Retinal pigment epithelial cell (primary cell): ENCODE measurements around the gene MAP2K7.
"Not testable (repeated sequence)": the region's sequence is repeated elsewhere in the genome, so short reads cannot be mapped to it uniquely, and the experiment has no call there.

ENCODE experiments used
- DNase-seq: peaks from one replicate; pipeline ENCODE4 v3.0.0-alpha.2; 2010; ENCODE audit warnings: low read depth
- H3K4me3 ChIP-seq: 2 replicates; pipeline ENCODE4 v1.5.1; 2011; ENCODE audit warnings: mild to moderate bottlenecking, low read length, control low read depth, moderate library complexity
- TF ChIP-seq, protein P1 (sequence below): conservative IDR thresholded peaks from 2 replicates; pipeline ENCODE4 v1.5.1; 2011; ENCODE audit warnings: low read depth, low read length, control low read depth, inconsistent platforms

The MAP2K7 gene

DNA sequence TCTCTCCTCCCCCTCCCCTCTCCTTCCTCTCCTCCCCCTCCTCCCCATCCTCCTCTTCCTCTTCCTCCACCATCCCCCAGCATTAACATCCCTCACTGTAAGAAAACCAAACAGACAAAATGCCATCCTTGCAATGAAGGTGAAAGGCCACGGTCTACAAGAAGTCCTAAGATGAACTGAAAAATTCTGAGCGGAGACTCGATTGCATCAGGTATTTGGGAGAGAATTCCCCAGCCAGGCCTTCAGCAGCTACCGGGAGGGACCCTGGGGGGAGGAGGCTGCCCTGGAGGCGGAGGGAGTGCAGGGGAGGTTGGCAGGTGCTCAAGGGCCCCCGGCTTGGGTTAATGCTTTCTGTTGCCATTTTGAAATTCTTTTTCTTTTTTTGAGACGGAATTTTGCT lies 49.9 kb downstream of the MAP2K7 start:
- no peak overlapping the region for H3K4me3 ChIP-seq
- TF ChIP-seq, protein P1, sequence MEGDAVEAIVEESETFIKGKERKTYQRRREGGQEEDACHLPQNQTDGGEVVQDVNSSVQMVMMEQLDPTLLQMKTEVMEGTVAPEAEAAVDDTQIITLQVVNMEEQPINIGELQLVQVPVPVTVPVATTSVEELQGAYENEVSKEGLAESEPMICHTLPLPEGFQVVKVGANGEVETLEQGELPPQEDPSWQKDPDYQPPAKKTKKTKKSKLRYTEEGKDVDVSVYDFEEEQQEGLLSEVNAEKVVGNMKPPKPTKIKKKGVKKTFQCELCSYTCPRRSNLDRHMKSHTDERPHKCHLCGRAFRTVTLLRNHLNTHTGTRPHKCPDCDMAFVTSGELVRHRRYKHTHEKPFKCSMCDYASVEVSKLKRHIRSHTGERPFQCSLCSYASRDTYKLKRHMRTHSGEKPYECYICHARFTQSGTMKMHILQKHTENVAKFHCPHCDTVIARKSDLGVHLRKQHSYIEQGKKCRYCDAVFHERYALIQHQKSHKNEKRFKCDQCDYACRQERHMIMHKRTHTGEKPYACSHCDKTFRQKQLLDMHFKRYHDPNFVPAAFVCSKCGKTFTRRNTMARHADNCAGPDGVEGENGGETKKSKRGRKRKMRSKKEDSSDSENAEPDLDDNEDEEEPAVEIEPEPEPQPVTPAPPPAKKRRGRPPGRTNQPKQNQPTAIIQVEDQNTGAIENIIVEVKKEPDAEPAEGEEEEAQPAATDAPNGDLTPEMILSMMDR = no peak
- DNase-seq = no peak

DNA sequence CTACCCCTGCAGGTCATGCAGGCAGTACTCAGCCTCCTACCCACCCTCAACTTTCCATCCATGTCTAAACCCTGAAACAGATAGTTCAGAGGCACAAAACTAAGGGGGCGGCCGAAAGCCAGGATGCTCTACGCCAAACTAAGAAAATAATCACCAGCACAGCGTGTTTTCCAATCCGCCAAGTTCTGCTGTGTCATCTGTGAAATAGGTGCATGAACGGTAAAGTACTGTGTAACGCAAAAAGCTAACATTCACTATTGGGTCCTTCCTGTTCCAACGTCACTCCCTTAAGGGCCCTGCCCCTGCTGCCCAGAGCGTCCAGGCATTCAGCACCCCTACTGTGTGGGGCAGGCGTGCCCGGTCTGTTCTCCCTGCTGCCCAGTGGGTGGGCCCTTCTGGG lies 52.0 kb downstream of the MAP2K7 start:
- DNase-seq = no peak
- TF ChIP-seq, protein P1 = no peak
- H3K4me3 ChIP-seq = no peak overlapping the region

DNA sequence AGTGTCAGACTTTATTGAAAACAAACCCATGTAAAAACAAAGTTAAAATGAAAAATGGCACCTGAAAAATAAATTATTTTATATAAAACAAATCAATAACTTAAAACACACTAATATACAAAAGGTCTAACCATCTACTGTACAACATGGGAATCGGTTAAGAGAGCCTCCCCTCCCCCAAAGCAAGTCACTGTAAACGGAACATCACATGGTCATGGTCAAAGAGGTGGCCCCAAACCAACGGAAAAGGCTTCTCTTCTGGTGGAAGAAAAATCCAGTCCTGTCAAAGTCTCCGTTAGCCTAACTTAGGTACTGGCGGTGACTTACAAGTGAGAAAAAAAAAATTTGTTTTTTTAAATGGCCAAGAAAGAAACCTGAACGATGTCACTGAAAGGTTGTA lies 55.5 kb downstream of the MAP2K7 start:
- TF ChIP-seq, protein P1 = no peak
- no peak for DNase-seq
- no peak overlapping the region for H3K4me3 ChIP-seq

GRCh38 chr19:7961082-7961481 lies 57.4 kb downstream of the MAP2K7 start:
- not testable (repeated sequence) for DNase-seq, H3K4me3 ChIP-seq

DNA sequence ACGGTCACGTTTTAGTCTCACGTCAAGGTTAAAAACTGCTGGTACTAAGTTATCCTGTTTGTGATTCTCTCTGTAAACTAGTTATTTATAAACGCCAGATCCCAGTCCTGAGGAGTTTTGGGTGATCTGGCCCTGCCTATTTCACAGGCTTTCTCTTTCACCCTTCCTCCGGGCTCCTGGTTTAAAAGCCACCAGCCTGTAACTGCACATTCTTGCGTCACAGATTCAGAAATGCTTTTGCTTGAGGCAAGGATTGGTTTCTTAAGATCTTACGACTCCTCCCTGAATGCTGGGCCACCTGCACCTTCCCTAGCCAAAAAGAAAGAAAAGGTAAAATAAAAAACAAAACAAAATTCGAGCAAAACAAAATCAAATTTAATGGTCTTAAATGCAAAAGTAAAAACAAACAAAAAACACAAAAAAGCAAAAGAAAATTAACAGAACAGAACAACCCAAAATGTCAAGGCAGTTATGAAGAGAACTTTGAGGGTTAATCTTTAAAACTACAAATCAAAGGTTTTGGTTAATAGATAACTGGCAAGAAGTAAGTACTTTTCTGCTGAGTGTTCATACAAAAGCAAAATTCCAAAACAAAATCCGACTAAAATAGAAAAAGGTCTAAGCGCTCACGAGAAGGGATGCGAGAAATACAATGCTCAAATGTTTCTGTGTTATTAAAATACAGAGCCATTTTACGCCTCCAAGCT lies 58.4 kb downstream of the MAP2K7 start:
- TF ChIP-seq, protein P1 = no peak
- H3K4me3 ChIP-seq = no peak overlapping the region
- no peak for DNase-seq

DNA sequence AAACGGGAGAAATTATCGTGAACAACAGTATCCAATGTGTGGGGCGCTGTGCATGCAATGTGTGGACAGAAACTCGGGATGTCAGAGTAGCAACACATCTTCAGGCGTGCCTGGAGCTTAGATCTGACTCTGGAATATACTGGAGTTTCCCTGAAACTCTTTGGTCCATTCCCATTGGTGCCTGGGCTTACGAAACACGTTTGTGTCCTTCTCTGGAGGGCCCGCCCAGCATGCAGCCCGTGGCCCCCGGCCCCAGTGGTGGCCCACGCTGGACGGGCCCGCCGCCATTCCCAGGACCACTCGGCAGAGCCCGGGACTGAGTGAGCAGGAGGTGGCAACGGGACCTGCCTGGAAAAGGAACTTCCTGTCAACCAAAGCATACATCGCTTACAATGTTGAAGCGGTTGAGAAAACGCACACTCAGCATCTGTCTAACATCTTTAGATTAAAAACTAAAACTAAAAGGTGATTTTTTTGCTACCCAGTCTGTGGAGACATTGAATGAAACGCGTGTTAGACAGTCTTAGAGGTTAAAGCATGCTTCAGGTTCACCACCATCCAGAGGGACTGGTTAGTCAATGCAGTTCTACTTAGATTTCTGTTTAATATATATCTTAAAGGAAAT lies 59.1 kb downstream of the MAP2K7 start:
- no peak overlapping the region for H3K4me3 ChIP-seq
- no peak for DNase-seq
- TF ChIP-seq, protein P1 = no peak

DNA sequence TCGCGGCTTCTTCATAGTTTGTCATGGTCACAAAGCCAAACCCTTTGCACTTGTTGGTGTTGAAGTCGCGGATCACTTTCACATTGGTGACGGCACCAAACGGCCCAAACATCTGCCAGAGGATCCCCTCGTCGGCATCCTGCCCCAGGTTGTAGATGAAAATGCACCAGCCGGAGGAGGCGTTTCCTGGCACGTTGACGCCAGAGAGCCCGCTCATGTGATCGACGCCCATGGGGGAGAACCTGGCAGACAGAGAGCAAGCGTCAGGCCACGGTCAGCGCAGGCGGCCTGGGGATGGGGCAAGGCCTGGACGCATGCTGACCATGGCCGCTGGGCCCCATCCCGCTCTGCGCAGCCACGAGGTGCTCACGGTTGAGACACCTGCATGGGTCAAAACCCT lies 59.9 kb downstream of the MAP2K7 start:
- no peak overlapping the region for H3K4me3 ChIP-seq
- TF ChIP-seq, protein P1 = no peak
- DNase-seq = no peak
